Activated CD8-positive, alpha-beta memory T cell treated with anti-CD3 and anti-CD28 coated beads for 1 hour (primary cell): ENCODE results near the gene CCNYL1.

Experiments
- DNase-seq, 2 donors: peaks; one replicate each; pipeline ENCODE4 v3.0.0-alpha.2; 2020; ENCODE audit warnings: low read depth in 1 of 2; ENCODE audit errors: extremely low read depth in 1 of 2

The CCNYL1 gene

GRCh38 chr2:207783514-207783913 lies 72.1 kb downstream of the CCNYL1 start:
- DNase-seq: no peak

- no peak for DNase-seq
Measured at GRCh38 chr2:207784898-207785297, 73.5 kb downstream of the CCNYL1 start.

- DNase-seq: no peak
Measured at GRCh38 chr2:207787017-207787416, 75.6 kb downstream of the CCNYL1 start.

- DNase-seq: no peak
Measured at GRCh38 chr2:207787800-207788199, 76.4 kb downstream of the CCNYL1 start.

- no peak for DNase-seq
Measured at GRCh38 chr2:207790898-207791297, 79.5 kb downstream of the CCNYL1 start.

- DNase-seq: no peak
Measured at GRCh38 chr2:207791579-207792243, 80.3 kb downstream of the CCNYL1 start.

GRCh38 chr2:207792244-207792785 lies 80.9 kb downstream of the CCNYL1 start:
- no peak for DNase-seq

- no peak for DNase-seq
Measured at GRCh38 chr2:207796585-207797350, 85.3 kb downstream of the CCNYL1 start.

GRCh38 chr2:207801259-207801658 lies 89.8 kb downstream of the CCNYL1 start:
- DNase-seq: no peak

GRCh38 chr2:207802650-207803049 lies 91.2 kb downstream of the CCNYL1 start:
- no peak for DNase-seq
